HG02610 (cell line): ENCODE results near the gene MUC4.
"Not testable (repeated sequence)": the region's sequence is repeated elsewhere in the genome, so short reads cannot be mapped to it uniquely, and the experiment has no call there.

ENCODE experiments used
- ATAC-seq: cut with Tn5 transposase; IDR thresholded peaks from one replicate; pipeline ENCODE4 v1.9.1; 2021; ENCODE audit warnings: mild to moderate bottlenecking, moderate library complexity; ENCODE audit not compliant: unreplicated experiment

MUC4 gene

GRCh38 chr3:195748661-195749060 is 63.1 kb downstream of the MUC4 start:
- ATAC-seq: no peak

DNA sequence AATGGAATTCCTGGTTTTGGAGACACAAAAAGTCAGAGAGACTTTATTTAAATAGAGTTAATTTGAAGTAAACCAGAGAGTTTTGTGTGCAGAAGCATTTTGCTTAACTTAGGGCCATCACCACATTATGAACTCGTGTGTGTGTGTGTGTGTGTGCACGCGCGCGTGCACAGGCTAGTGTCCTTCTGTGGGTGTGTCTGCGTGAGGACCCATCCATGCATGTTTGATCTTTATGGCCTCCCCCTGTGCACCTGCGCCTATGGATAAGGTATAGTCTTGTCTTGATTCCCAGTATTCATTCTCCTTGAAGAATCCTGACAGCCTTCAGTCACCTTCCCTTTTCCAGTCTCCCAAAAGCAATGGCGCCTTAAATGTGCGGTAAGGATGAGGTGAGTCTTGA is 65.0 kb downstream of the MUC4 start:
- ATAC-seq: no peak

DNA sequence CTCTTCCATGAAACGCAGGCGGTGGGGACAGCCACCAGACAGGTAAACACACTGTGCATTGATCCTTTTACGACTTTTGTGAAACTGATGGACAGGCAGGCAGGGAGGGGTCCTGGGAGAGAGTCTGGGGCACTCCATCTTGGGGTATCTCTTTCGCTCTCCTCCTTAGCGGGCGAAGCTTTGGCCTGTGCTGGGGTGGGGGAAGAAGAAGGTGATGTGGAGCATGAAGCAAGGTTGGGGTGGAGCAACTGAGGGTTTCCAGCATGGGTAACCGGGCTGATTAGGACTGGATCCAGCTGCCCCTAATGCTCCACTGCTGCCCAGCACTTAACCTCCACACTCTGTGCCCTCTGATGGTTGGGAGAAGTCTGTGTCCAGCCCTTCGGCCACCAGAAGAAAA is 65.4 kb downstream of the MUC4 start:
- no peak for ATAC-seq

DNA sequence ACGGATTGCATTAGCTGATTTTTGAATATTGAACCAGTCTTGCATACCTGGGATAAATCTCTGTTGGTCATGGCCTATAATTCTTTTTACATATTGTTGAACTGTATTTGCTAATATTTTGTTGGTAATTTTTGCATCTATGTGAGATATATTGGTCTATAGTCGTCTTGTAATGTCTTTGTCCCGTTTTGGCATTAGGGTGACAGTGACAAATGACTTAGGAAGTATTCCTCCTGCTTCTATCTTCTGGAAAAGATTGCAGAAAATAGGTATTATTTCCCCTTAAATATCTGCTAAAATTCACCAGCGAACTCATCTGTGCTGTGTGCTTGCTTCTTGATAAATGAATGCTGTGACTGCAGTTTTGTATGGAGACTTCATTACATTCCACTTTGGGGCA is 67.3 kb downstream of the MUC4 start:
- ATAC-seq: no peak

GRCh38 chr3:195739561-195740111 is 72.1 kb downstream of the MUC4 start:
- ATAC-seq: no peak

GRCh38 chr3:195738274-195739044 is 73.3 kb downstream of the MUC4 start:
- no peak for ATAC-seq

GRCh38 chr3:195737782-195738181 is 73.9 kb downstream of the MUC4 start:
- ATAC-seq: not testable (repeated sequence)

DNA sequence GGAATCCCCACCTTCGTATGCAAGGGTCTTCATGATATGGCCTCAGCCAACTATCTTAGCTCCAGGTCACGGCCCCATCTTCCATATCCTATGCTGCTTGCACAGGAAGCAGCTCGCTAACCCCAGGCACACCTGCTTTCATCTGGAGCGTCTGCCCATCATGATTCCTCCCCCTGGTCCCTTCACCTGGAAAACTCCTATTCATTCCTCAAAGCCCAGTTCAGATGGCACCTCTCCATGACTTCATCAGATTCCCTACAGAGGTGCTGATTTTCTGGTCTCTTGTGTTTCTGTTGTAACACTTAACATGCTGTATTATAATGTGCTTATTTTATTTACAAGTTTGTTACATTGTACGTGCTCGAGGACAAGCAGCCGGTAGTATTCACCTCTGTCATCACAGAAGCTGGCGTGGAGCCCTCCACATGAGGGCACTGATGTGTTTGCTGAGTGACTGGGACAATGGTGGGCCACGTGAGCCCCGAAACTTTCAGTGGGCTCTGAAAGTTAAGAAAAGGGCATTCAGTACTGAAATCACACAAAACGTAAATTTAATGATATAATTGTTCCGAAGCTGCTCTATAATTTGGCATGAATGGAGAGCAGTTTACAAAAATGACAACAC is 74.8 kb downstream of the MUC4 start:
- ATAC-seq: no peak

DNA sequence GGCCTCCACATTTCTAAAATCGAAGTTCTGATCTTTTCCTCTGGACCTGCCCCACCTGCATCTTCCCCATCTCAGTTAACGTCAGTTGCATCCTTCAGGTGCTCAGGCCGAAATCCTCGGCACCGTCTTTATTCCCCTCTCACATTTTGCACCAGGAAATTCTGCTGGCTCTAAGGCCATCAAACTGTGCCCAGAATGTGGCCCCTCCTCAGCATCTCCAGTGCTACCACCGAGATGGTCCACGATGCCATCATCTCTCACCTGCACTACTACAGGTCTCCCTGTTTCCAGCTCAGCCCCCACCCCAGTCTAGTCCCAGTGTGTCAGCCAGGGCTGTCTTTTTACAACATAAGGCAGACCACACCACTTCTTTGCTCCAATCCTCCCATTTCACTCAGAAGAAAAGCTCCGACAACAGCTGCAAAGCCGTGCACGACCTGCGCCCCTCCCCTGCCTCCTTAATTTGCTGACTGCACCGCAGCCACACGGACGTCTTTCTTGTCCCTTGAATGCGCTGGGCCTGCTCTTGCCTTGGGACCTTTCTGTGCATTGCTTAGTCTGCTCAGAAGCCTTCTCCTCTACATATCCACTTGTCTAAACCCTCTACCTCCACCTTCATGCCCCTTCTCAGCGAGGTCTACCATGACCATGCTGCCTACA is 76.6 kb downstream of the MUC4 start:
- no peak for ATAC-seq

GRCh38 chr3:195732940-195733339 is 78.8 kb downstream of the MUC4 start:
- ATAC-seq: no peak

GRCh38 chr3:195731356-195731905 is 80.3 kb downstream of the MUC4 start:
- no peak for ATAC-seq

- ATAC-seq: no peak
Measured at GRCh38 chr3:195729476-195730251, 82.1 kb downstream of the MUC4 start.

- not testable (repeated sequence) for ATAC-seq
Measured at GRCh38 chr3:195728789-195729188, 82.9 kb downstream of the MUC4 start.

DNA sequence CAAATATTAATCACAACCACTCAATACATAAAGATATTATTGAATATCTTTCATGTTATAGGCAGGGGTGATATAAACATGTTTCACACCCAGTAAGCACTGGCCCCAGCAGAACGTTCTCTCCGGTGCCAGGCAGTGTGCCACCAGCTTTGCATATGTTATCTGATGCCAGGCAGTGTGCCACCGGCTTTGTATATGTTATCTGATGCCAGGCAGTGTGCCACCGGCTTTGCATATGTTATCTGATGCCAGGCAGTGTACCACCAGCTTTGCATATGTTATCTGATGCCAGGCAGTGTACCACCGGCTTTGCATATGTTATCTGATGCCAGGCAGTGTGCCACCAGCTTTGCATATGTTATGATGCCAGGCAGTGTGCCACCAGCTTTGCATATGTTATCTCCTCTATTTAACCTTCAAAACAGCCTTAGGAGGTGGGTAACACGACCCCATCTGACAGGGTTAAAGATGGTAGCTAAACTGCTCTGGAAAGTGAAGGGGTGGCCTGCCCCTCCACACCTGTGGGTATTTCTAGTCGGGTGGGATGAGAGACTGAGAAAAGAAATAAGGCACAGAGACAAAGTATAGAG is 84.0 kb downstream of the MUC4 start:
- no peak for ATAC-seq

DNA sequence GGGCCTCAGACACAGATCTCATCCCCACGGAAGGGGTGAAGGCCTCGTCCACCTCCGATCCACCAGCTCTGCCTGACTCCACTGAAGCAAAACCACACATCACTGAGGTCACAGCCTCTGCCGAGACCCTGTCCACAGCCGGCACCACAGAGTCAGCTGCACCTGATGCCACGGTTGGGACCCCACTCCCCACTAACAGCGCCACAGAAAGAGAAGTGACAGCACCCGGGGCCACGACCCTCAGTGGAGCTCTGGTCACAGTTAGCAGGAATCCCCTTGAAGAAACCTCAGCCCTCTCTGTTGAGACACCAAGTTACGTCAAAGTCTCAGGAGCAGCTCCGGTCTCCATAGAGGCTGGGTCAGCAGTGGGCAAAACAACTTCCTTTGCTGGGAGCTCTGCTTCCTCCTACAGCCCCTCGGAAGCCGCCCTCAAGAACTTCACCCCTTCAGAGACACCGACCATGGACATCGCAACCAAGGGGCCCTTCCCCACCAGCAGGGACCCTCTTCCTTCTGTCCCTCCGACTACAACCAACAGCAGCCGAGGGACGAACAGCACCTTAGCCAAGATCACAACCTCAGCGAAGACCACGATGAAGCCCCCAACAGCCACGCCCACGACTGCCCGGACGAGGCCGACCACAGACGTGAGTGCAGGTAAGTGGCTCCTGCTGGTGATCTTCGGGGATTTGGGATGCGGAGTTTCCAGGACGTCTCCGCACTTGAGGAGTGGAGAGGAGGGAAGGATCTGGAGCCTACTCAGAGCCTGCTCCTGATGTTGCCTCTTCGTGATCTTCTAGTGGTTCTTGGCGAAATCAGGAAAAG is 85.6 kb downstream of the MUC4 start:
- ATAC-seq: not testable (repeated sequence)

- not testable (repeated sequence) for ATAC-seq
Measured at GRCh38 chr3:195724363-195724762, 87.4 kb downstream of the MUC4 start.

DNA sequence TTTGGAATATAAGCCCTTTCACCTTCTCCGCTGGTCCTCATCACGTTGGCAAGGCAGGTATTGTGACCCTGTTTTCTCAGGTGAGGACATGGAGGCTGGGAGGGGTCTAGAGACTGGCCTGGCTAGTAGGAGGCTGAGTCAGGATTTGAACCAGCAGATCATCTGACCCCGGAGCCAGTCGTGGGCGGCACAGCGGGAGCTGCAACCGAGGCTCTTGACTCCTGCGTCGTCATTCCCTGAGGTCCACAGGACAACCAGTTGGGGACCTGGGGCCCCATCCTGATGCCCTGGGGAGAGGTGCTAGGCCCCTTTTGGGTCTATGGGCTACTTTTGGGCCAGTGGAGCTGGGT is 88.8 kb downstream of the MUC4 start:
- ATAC-seq: not testable (repeated sequence)

DNA sequence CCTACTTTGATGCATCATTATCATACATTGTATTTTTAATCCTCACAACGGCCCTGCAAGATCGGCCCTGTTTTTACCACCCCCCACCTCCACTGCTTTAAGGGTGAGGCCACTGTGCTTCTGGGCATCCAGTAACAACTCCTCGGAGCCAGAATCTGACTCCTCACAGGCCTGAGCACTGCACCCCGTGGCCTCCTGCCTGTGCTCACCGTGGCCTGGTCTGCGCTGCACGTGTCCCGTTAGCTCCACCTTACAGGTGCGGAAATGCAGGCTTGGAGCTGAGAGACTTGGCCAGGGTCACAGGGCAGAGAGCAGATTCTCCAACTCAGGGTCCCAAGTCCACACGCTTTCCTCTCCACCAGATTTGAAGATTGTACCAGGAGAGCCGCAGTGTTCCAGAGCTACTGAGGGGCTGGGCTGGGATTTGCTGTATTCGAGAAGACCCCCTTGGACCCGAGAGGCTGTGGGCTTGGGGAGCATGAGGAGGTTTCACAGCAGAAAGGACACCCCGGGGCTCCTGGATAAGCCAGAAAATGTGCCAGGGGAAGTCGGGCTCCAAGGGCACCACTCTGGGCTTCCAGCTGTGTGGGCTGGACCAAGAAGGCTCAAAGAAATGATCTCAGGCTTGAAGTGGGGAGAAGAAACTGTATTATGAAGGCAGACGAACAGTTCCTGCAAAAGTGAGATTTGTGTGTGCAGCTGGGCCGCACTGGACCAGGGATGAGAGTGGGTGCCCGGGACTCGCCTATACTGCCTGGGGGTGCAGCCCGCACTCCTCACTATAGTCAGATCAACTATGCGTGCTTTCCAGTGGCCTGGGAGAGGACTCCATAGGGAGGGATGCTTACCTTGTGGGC is 89.4 kb downstream of the MUC4 start:
- ATAC-seq: not testable (repeated sequence)
